Activated CD4-positive, alpha-beta T cell treated with anti-CD3 and anti-CD28 coated beads, Interleukin-2, amount 50 U/mL, for 24 hours (primary cell): ENCODE results near the gene AMT.
"Not testable (repeated sequence)": the region's sequence is repeated elsewhere in the genome, so short reads cannot be mapped to it uniquely, and the experiment has no call there.

Experiments used
- DNase-seq, 2 donors: peaks; one replicate each; pipeline ENCODE4 v3.0.0-alpha.2; 2020; ENCODE audit warnings: low read depth in 1 of 2, low spot score in 1 of 2

The AMT gene

DNA sequence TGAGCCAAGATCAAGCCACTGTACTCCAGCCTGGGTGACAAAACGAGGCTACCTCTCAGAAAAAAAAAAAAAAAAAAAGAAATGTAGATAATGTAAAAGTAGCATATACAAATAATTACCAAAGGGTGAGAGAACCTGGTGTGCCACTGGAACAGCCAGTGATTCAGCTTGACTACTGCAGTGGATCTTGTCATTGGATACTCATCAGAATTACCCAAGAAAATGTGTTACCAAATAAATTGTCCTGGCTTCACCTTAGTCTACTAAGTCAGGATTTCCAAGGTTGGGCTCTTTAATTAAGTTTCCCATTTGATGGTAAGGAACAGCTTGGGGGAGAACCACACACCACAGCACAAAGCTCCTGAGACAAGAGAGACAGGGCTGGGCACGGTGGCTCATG is 5.3 kb upstream of the AMT start:
- DNase-seq, result no peak

DNA sequence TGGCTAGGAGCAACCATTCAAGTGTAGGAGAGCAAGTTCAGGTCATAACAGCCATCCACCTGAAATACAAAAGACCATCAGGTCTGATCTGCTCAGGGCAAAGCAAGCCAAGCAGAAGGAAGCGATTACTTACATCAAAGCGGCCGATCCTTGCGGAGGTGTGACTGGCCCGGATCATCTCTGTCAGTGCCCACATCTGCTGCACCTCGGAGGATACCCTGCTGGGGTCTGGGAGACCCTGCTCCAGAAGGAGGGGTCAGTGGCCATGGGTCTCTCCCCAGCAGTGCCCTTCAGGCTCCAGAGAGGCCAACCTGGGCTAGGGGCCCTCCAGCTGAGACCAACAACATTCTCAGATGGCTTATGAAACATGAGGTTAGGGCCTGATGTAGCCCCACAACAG is 2.5 kb upstream of the AMT start:
- DNase-seq, result no peak

GRCh38 chr3:49421890-49422378 is 339 bp downstream of the AMT start:
- no peak for DNase-seq

- no peak for DNase-seq
Observed at GRCh38 chr3:49417516-49418120, 4.7 kb downstream of the AMT start.

DNA sequence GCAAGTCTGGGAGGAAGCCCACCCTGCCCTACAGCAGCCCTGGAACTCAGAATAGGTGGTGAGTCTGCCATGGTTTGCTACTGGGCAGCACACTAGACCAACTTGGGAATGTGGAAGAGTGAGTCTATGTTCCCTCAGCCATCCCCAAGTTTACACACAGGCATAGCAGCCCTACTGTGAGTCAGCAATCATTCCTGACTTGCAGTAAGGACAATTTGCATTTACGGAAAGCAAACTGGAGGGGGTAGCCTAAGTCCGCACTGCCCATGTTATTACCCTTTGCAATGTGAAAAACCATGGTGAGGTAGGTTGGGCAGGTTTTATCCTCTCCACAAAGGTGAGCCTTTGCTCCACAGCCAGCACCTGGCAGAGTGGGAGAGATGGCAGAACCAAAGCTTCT is 5.4 kb downstream of the AMT start:
- DNase-seq, result no peak

DNA sequence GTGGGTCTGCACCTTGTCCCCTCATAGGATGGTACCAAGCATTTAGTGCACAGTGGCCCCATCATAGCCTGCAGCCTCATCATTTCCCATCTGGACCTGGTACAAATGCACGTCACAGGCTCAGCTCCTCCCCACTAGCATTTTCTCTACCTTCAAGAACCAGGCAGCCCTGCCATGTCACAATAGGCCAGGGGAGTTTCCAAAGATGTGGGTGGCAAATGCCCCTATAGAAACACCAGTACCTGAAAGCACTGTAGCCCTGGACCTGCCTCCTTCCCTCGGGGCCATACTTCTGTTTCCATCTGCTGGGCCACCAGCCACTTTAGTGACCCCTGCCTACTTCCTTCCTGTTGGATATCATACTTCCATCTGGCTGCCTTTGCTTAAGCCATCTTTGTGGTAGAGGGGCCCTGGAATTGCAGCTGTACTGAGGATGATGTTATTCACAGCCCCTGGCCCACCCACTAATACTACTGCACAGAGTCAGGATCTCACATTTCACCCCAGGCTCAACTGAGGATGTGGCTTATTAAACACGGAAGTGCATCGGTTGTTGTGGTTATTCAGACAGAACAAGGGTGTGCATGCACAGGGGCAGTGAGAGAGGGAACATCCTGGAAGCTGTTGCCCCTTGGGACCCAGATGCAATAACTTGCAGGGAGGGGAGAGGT is 6.2 kb downstream of the AMT start:
- peak; percentile 35 for DNase-seq

DNA sequence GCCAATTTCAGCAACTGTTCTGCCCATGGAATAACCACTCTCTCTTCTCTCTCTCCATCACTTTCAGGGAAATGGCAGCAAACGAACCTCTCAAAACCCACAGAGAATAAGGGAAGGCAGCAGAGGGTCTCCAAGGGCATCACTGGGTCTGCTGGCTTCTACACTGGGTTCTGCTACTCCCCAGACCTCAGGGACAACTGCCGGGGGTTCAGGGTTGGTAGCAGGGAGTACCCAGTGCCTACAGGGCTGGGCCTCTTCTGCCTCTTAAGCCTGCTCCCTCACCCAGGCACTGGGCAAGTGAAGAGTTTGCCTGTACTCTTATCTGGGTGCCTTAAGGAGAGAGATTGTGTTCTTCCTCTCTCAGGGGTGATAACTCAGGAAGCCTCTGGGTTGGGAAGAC is 7.5 kb downstream of the AMT start:
- no peak for DNase-seq

GRCh38 chr3:49413338-49413734 is 8.9 kb downstream of the AMT start:
- no peak for DNase-seq

DNA sequence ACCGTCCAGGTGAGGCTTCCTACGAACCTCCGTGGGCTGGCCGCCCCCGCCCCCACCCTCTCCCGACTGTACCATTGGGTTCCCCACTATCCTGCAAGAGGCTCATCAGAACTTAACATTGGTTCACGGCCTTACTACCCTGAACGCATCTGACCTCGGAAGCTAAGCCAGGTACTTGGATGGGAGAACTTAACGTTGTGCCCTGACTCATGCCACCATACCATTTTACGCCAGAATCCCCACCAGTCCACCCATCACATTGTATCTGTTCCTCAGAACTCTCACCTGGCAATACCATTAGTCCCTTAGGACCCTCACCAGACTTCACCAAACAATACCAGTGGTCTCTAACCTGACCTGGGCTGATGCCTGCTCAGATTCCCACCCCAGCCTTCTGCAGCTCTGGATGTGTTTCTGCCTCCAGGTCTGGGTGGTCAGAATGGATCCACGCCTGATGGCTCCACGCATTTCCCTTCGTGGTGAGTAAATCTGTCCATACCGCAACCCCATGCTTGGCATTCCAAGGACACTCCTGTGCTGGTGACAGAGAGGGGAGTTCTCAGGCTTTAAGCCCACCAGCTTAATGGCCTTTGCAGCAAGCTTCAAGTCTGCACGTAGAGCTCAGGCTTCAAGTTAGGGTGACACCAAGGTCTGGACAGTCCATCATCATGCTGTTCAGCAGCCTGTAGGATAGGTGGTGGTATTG is 9.5 kb downstream of the AMT start:
- DNase-seq, result no peak

DNA sequence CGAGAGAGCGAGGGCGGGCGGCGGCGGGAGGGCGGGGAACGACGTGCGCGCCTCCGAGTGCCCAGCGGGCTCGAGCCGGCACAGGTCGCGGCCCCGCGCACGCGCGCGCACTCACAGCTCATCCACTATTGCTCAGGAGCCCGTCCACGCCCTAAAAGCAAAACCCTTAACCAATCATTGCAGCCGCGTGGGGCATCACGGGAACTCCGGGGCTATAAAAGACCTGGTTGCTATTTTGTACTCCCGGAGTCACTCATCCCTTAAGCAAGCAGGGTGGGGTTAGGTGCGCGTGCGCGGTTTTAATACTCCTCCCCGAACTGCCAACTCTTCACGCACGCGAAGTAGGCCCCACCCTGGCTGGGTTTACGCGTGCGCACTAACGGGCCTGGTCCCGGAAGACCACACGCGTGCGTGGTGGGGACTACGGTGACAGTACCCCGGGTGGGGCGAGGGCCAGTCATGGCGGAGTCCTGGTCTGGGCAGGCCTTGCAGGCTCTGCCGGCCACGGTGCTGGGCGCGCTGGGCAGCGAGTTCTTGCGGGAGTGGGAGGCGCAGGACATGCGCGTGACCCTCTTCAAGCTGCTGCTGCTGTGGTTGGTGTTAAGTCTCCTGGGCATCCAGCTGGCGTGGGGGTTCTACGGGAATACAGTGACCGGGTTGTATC is 10.2 kb downstream of the AMT start, which contains the start of the genes RHOA and TCTA:
TSS of gene RHOA (minus strand) at position 9 of the 664 bp plus-strand sequence. CDS start 36,387 bp downstream, outside the sequence.
TSS of gene TCTA (plus strand) at position 456 of the 664 bp plus-strand sequence. CDS start at position 460, 4 bp downstream.
- peak; percentile 94 to 99 for DNase-seq

- peak; percentile 28 to 32 for DNase-seq
Observed at GRCh38 chr3:49411535-49411967, 10.7 kb downstream of the AMT start.

DNA sequence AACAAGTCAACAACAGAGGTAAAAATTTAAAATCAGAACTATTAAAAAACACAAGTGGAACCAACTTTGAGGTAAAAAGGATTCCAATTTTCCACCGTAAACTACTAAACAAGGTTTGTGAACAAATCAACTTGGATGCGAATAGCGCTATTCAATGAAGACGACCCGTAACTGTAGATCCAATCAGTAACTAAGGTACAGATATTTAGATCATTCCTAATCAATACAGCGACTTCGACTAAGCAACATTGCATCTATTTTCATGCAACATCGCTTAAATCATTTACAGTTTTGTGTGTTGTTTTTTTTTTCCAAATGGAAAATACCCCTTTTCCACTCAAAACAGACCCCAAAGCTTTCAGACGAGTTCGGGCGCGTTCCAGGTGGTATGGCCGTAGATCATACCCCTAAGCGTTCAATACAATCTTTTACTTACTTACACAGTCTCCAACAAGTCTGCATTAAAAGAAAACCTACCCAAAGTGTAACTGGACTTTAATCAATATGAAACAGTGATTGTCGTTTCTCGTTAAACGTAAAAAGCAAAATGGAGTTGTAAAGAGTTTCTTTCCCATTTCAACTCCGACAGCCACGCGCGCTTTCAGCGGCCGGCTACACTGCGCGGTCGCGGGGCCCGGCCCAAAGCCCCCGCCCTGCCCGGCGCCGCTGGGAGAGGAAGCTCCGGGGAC is 11.3 kb downstream of the AMT start:
- no peak for DNase-seq

- DNase-seq, result no peak
Observed at GRCh38 chr3:49410066-49410845, 12.0 kb downstream of the AMT start.

- no peak for DNase-seq
Observed at GRCh38 chr3:49406571-49407565, 15.4 kb downstream of the AMT start.

DNA sequence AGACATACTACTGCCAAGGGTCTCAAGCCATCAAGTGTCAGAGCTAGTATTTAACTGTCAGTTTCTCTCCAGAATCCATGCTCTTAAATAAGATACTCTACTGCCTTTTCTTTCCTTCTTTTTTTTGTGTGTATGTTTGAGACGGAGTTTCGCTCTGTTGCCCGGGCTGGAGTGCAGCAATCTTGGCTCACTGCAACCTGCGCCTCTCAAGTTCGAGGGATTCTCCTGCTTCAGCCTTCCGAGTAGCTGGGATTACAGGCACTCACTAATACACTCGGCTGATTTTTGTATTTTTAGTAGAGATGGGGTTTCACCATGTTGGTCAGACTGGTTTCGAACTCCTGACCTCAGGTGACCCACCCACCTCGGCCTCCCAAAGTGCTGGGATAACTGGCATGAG is 16.7 kb downstream of the AMT start:
- DNase-seq, result not testable (repeated sequence)

DNA sequence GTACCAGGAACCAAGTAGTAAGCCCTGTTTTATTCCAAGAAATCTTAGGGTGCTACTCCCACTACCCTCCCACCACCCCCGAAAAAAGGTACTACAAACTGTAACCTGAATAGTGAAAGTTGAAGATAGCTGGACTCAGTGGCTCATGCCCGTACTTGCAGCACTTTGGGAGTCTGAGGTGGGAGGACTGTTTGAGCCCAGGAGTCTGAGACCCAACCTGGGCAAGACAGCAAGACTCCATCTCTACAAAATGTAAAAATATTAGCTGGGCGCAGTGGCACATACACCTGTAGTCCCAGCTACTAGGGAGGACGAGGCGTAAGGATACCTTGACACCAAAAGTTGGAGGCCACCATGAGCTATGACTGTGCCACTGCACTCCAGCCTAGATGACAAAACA is 18.4 kb downstream of the AMT start:
- no peak for DNase-seq

- no peak for DNase-seq
Observed at GRCh38 chr3:49401766-49402165, 20.5 kb downstream of the AMT start.

DNA sequence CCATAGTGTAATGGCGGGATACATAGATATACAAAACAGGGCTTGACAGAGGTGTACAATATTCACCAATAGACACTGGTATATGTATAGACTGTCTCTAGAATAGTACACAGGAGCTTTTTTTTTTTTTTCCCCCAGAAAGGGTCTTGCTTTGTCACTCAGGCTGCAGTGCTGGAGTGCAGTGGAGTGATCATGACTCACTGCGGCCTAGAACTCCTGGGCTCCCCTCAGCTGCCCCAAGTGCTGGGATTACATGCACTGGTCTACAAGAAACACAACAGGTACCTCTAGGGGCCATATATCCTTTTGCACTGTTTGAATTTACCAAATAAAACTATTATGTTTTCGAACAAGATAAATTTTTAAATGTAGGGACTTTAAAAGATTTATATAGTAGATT is 22.8 kb downstream of the AMT start:
- no peak for DNase-seq

DNA sequence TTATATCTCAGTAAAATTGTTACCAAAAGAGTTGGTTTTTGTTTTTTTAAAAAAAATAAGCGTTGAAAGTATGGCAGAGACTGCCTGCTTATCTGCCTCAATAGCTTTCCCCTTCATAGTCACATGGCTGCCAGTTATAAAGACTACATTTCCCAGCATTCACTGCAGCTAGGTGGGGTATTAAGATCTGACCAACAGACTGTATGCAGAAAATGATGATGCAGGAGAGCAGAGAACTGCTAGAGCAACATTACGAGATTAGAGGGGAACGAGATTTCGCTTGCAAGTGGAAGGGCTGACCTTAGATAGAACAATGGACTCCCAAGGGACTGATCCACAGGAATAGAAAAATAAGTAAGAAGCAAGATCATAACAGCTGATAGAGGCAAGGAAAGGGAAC is 24.8 kb downstream of the AMT start:
- no peak for DNase-seq
